Lung (tissue), 12 donors: ENCODE results near the gene TVP23A. TPM values are rescaled to one million over a fixed set of nuclear protein-coding genes. Genes with fewer than 3 reads are reported as not detected.

Experiments
- ATAC-seq: fragments of 200-7000 bp; cut with Tn5 transposase; one replicate; pipeline ENCODE4 v1.9.1; 2020; ENCODE audit warnings: moderate number of reproducible peaks; ENCODE audit not compliant: insufficient read depth, low FRiP score
- DNase-seq, 3 donors: peaks; one replicate each; pipeline ENCODE4 v3.0.0-alpha.2; 2013 to 2017
- H3K27ac ChIP-seq, 2 donors: one replicate each; pipeline ENCODE4 v1.5.1; 2013; ENCODE audit warnings: mild to moderate bottlenecking in 2 of 2, moderate library complexity in 2 of 2, control low read depth in 1 of 2, inconsistent platforms in 1 of 2, low read depth in 1 of 2, low read length in 1 of 2
- H3K27me3 ChIP-seq, 3 donors: one replicate each; pipeline ENCODE4 v1.5.1; 2013; ENCODE audit warnings: low read length in 2 of 3; ENCODE audit not compliant: control insufficient read depth in 3 of 3, insufficient read depth in 3 of 3
- H3K36me3 ChIP-seq, 4 donors: one replicate each; pipeline ENCODE4 v1.5.1; 2013; ENCODE audit warnings: low read length in 4 of 4, mild to moderate bottlenecking in 1 of 4, moderate library complexity in 1 of 4; ENCODE audit not compliant: control insufficient read depth in 4 of 4, insufficient read depth in 4 of 4
- H3K4me1 ChIP-seq, 5 donors: one replicate each; pipeline ENCODE4 v1.5.1; 2013; ENCODE audit warnings: low read length in 5 of 5, mild to moderate bottlenecking in 2 of 5, moderate library complexity in 1 of 5; ENCODE audit not compliant: control insufficient read depth in 5 of 5, insufficient read depth in 5 of 5
- H3K4me3 ChIP-seq: one replicate; pipeline ENCODE4 v1.5.1; 2013; ENCODE audit warnings: mild to moderate bottlenecking, control low read depth, moderate library complexity
- H3K9ac ChIP-seq, 2 donors: one replicate each; pipeline ENCODE4 v1.5.1; 2013; ENCODE audit warnings: low read length in 2 of 2, control low read depth in 1 of 2; ENCODE audit not compliant: insufficient read depth in 1 of 2
- H3K9me3 ChIP-seq, 4 donors: one replicate each; pipeline ENCODE4 v1.5.1; 2013; ENCODE audit warnings: low read length in 3 of 4, mild to moderate bottlenecking in 1 of 4, moderate library complexity in 1 of 4; ENCODE audit not compliant: control insufficient read depth in 4 of 4, insufficient read depth in 3 of 4
- CTCF ChIP-seq: IDR thresholded peaks from 2 replicates; pipeline ENCODE4 v1.5.1; 2012; ENCODE audit warnings: mild to moderate bottlenecking; ENCODE audit errors: control extremely low read depth, extremely low read depth
- WGBS, 2 donors: extraction: QIAGEN DNeasy Blood & Tissue Kit; methylation state at CpG; one replicate each; pipeline ENCODE4 v1.1.7; 2013; 5-methylcytosine and 5-hydroxymethylcytosine counted together
- polyA plus RNA-seq, 2 donors: library from polyadenylated mRNA; stranded (reverse); fragments of 200-250 nt; gene quantifications; one replicate each; pipeline ENCODE4 v1.2.1, GENCODE V29; 2013
- total RNA-seq, 2 donors: library from RNA; depleted of rRNA in 1 of 2; stranded (reverse); fragments of >200 nt in 1 of 2; gene quantifications; one replicate each; pipeline ENCODE4 v1.2.1, GENCODE V29; 2014 to 2021
- donor health status: control.
- donor health status: control.
- donor health status: Bipolar disorder and iron deficiency.
- donor health status: healthy.
- donor health status: DM: yes; HTN: yes; CAD: no.

Gene TVP23A
- total and polyA plus RNA-seq, 4 donors: 0.22 to 6.1 (median 0.25) TPM

GRCh38 chr16:10865991-10866966 is 47.7 kb upstream of the TVP23A start:
- H3K9ac ChIP-seq: no peak overlapping the region
- H3K27ac ChIP-seq: peak overlapping the region in 1 of 2 donors; percentile 28
- H3K4me1 ChIP-seq: peaks cover 0 to 24% (median 0%) of the 10 kb centered on the region in 5 donors
- 69 to 73% methylated on average over 13 of the region's 13 CpGs for WGBS, 2 donors
- no peak overlapping the region for H3K4me3 ChIP-seq
- no peaks in the 10 kb centered on the region for H3K36me3 ChIP-seq
- H3K9me3 ChIP-seq: no peaks in the 10 kb centered on the region
- no peak for DNase-seq
- H3K27me3 ChIP-seq: no peaks in the 10 kb centered on the region
- no peak for ATAC-seq
- TF ChIP-seq CTCF: no peak

GRCh38 chr16:10862438-10862837 is 43.8 kb upstream of the TVP23A start:
- WGBS, 2 donors: 26 to 28% methylated on average over 2 of the region's 2 CpGs
- Histone ChIP-seq H3K9ac (no peak overlapping the region), H3K27ac (no peak overlapping the region), H3K27me3 (no peaks in the 10 kb centered on the region), H3K4me1 (no peaks in the 10 kb centered on the region), H3K4me3 (no peak overlapping the region), H3K9me3 (no peaks in the 10 kb centered on the region), H3K36me3 (no peaks in the 10 kb centered on the region)
- TF ChIP-seq CTCF: no peak
- ATAC-seq (peak; percentile 75), DNase-seq (no peak)

DNA sequence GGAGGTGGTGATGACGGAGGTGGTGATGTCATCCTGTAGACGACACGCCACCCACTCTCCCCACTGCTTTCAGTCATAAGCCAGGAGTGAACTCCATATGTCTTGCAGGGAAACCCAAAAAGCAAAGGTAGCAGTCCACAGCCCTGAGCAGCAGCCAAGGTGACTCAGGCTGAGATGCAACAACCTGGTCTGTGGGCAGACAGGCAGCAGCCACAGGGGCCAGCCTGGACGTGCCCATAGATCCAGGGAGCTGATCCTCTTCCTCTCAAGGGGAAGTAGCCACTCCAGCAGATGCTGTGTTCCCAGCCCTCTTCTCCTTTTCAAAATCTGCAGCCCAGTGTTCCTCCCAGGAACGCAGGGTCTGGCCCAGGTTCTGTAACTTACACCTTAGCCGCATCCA is 41.1 kb upstream of the TVP23A start:
- ATAC-seq: no peak
- Histone ChIP-seq H3K9me3 (no peaks in the 10 kb centered on the region), H3K36me3 (no peaks in the 10 kb centered on the region), H3K4me3 (no peak overlapping the region), H3K9ac (no peak overlapping the region), H3K4me1 (no peaks in the 10 kb centered on the region), H3K27me3 (no peaks in the 10 kb centered on the region), H3K27ac (no peak overlapping the region)
- 79 to 83% methylated on average over 6 of the region's 6 CpGs for WGBS, 2 donors
- TF ChIP-seq CTCF: no peak
- no peak for DNase-seq
